Esophagus squamous epithelium (tissue), 4 donors: ENCODE data around the gene ARHGEF40.

Experiments used
- CTCF ChIP-seq, 6 experiments: fragments of 450-650 bp in 4 of 6; fragments of 200-600 bp in 2 of 6; sonication (generic) in 2 of 6; IDR thresholded peaks; one replicate each; pipeline ENCODE4 v1.5.1; 2016 to 2019; ENCODE audit warnings: antibody characterized with exemption in 6 of 6, mild to moderate bottlenecking in 4 of 6, moderate library complexity in 4 of 6
- POLR2A ChIP-seq, 4 donors: fragments of 450-650 bp; IDR thresholded peaks; one replicate each; pipeline ENCODE4 v1.6.1; 2017; ENCODE audit warnings: antibody characterized with exemption in 4 of 4, mild to moderate bottlenecking in 4 of 4, moderate library complexity in 3 of 4

- TF ChIP-seq CTCF (IDR thresholded peaks at IDR 0.05) (no peak), POLR2A (IDR thresholded peaks at IDR 0.05) (no peak)
Observed at GRCh38 chr14:21101802-21102413, 31.8 kb downstream of the ARHGEF40 start.
